HG03066 (cell line): Measurements from ENCODE around the gene SPEM3.

ENCODE experiments used
- ATAC-seq: cut with Tn5 transposase; IDR thresholded peaks from one replicate; pipeline ENCODE4 v1.9.1; 2021; ENCODE audit warnings: low read depth; ENCODE audit not compliant: unreplicated experiment

SPEM3 gene

GRCh38 chr17:7440113-7440833 is 11.6 kb downstream of the SPEM3 start:
- no peak for ATAC-seq

GRCh38 chr17:7440834-7441195 is 12.2 kb downstream of the SPEM3 start:
- no peak for ATAC-seq

- ATAC-seq = no peak
Observed at GRCh38 chr17:7441266-7441665, 12.6 kb downstream of the SPEM3 start.

GRCh38 chr17:7442142-7442541 is 13.5 kb downstream of the SPEM3 start:
- no peak for ATAC-seq

GRCh38 chr17:7443499-7444485 is 15.1 kb downstream of the SPEM3 start:
- ATAC-seq = no peak

- ATAC-seq = no peak
Observed at GRCh38 chr17:7444682-7445618, 16.3 kb downstream of the SPEM3 start, which contains the start of gene CHRNB1. TSS of gene CHRNB1 (plus strand) at chr17:7445061. CDS start at chr17:7445128, 67 bp downstream.

GRCh38 chr17:7445619-7445968 is 16.9 kb downstream of the SPEM3 start:
- no peak for ATAC-seq

GRCh38 chr17:7448461-7448860 is 19.8 kb downstream of the SPEM3 start:
- no peak for ATAC-seq

GRCh38 chr17:7459961-7460545 is 31.4 kb downstream of the SPEM3 start:
- ATAC-seq = no peak

- ATAC-seq = no peak
Observed at GRCh38 chr17:7460850-7461660, 32.4 kb downstream of the SPEM3 start.

- ATAC-seq = no peak
Observed at GRCh38 chr17:7462474-7463371, 34.1 kb downstream of the SPEM3 start.

- ATAC-seq = no peak
Observed at GRCh38 chr17:7463372-7463846, 34.8 kb downstream of the SPEM3 start.

GRCh38 chr17:7464081-7464480 is 35.4 kb downstream of the SPEM3 start:
- ATAC-seq = no peak

GRCh38 chr17:7465597-7466275 is 37.1 kb downstream of the SPEM3 start:
- no peak for ATAC-seq

GRCh38 chr17:7466318-7466638 is 37.6 kb downstream of the SPEM3 start:
- ATAC-seq = no peak

- no peak for ATAC-seq
Observed at GRCh38 chr17:7466639-7467341, 38.1 kb downstream of the SPEM3 start.

- ATAC-seq = no peak
Observed at GRCh38 chr17:7467498-7467897, 38.8 kb downstream of the SPEM3 start.
